Measurements from ENCODE around the gene ZNF554.

DNA sequence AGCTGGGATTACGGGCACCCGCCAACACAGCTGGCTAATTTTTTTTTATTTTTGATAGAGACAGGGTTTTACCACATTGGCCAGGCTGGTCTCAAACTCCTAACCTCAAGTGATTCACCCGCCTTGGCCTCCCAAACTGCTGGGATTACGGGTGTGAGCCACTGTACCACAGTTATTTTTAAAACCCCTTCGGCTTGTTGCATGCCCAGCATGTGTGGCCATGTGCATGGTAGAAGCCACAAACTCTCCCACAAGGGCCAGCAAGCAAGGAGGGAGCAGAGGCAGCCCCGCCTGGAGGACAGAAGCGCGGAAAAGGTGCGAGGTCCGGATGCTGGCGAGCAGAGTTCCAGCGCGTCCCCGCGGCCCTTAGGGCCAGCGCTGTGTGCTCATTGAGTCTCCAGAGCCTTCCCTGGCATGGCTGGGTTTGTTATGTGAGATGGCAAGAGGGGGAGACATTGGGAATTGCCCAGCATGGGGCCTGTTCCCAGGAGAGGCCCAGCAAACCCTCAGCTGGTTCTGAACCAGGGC lies 21.4 kb upstream of the ZNF554 start:
- TF ChIP-seq REST (IDR thresholded peaks at IDR 0.05) (no peak), CTCF (IDR thresholded peaks at IDR 0.05; ENCODE audit: low read depth, low read length, missing input control) (no peak), ZBTB33 (IDR thresholded peaks at IDR 0.05) (no peak), ATF3 (IDR thresholded peaks at IDR 0.05) (no peak), JUND (IDR thresholded peaks at IDR 0.05) (no peak), HNF4G (IDR thresholded peaks at IDR 0.05) (no peak)
- TF ChIP-seq, protein P1, sequence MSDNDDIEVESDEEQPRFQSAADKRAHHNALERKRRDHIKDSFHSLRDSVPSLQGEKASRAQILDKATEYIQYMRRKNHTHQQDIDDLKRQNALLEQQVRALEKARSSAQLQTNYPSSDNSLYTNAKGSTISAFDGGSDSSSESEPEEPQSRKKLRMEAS (IDR thresholded peaks at IDR 0.05) = no peak
